GM20431 (cell line): ENCODE data around the gene C1orf198.

Source experiments
- in situ Hi-C: fragments of 300-500 bp; cut with MseI, MboI; formaldehyde crosslinking; loops from one replicate; pipeline ENCODE4 v1.15.0; 2020; ENCODE audit warnings: low sequenced_read_pairs; ENCODE audit not compliant: unreplicated experiment

C1orf198 gene

DNA sequence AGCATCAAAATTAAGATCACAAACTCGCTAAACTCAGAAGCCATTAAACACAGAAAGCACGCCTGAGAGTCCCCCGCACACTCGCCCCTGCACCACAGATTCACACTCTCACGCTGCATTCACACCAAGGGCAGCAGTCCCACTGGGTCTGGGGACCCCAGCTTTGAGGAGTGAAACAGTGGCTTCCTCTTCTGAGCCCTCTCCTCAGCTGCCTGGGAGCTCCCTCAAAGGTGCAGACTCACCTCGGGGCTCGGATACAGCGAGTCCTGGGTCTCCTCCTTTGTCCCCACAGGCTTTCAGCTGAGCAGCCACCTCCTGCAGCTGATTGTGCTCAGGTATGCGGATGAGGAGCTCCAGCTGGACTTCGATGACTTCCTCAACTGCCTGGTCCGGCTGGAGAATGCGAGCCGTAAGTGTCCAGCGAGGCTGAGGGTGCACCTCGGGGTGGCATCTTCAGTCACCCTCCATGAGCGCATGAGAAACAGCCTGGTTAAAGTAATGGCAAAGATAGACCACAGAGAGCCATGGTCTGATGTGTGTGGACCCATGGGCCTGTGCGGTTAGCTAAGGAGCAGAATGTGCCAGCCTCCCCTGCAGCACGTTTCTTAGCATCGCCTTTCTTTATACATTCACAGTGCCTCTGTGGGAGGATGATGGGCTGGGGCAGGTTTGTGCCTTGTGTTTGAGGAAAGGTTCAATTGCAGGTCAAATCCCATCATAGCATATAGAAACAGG is 73.3 kb downstream of the C1orf198 start:
- in situ Hi-C loops: no loop called here

DNA sequence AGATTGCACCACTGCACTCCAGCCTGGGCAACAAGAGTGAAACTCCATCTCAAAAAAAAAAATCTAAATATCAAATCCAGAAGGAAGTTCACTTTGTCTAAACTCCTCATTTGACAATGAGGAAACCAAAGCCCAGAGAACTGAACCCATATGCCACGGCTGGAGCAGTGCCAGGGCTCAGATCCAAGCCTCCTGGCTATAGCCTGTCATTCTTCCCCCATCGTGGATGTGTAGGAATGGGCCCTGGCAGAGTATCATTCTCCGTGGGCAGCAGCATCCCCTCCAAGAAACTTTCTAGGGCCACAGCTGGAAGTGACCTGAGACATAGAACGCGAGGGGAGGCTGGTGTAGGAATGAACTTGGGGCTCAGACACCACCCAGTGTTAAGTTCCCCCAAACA is 73.9 kb downstream of the C1orf198 start:
- in situ Hi-C loops: no loop called here

DNA sequence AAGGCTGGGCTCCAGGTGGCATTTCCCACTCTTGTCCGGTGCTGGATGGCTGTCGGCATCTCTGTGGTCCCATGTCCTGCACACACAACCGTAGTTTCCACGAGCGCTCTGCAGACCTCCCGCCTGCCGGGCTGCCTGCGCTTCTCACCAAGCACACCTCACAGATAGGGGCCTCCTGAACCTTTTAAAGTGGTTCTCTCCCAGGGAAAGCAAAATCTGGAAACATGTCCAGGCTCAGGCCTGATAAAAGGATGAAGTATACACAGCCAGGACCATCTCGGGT is 74.9 kb downstream of the C1orf198 start:
- in situ Hi-C loops: no loop called here

DNA sequence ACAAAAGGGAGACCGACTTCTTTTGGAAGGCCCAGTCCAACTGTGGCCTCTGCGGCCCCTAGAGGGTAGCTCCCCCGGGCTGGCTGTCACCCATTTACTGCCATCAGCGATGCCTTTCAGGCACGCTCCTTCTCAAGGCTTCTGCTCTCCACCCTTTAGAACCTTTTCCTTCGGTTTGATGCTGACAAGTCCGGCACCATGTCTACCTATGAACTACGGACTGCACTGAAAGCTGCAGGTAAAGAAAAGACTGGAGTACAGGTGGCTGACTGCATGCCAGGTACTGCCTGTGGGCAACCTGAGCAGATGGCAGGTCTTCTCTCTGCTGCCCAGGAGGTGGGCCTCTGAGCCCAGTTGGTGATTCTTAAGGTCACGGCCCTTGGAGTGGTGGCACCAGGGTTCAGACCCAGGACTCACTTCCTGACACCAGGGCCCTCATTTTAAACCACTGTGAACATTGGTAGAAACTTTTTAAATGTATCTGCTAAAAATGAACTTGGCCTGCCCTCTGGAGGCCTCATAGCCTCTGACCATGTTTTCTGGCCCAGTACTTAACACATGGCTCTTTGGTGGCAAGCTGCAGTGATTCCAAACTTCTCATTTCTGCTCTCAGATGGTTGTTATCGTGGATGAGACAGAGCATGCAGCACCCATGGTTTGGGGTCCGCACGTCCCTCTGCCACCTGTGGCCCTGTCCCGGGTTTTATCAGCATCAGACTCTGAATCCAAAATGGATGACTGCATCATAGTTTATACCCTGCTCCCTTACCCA is 75.4 kb downstream of the C1orf198 start:
- in situ Hi-C loops: no loop called here

DNA sequence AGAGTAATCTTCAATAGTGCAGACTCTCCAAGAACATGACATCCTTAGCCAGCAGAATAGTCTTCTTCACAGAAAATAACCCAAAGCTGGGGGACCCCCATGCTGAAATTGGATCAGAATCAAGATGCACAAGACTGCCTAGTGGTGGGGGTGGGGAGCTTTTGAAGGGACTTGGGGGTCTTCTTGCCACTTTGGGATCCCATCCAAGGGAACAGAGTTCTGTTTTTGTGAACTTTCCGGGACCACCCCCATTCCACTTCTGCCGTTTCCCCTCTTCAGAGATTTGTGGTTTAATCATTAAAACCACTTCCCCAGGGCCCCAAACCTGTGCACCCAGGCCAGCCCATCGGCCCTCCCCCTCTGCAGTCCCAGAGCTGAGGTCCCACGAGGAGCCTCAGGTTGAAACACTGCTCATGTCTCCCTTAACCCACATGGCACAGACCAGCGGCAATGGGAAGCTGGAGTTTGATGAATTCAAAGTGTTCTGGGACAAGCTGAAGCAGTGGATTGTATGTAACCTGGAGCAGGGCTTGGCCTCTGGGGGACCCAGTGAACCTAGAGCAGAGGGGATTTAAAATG is 76.2 kb downstream of the C1orf198 start:
- in situ Hi-C loops: no loop called here

DNA sequence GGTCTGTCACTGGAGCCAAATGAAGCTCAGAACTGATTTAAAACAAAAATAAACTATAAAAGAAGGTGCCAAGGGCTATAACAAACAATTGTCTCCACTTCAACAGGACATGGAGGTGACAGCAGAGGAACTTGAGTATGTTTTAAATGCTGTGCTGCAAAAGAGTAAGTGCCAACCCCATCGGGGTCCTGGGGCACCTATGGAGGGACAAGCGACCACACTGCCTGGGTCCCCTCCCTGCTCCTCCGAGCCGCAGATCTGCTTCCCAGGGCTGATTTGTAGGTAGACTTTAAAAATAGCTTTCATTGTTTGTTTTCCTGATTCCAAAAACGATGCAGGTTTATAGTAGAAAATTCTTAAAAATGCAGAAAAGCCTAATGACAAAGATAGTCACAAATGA is 78.3 kb downstream of the C1orf198 start:
- in situ Hi-C loops: no loop called here

DNA sequence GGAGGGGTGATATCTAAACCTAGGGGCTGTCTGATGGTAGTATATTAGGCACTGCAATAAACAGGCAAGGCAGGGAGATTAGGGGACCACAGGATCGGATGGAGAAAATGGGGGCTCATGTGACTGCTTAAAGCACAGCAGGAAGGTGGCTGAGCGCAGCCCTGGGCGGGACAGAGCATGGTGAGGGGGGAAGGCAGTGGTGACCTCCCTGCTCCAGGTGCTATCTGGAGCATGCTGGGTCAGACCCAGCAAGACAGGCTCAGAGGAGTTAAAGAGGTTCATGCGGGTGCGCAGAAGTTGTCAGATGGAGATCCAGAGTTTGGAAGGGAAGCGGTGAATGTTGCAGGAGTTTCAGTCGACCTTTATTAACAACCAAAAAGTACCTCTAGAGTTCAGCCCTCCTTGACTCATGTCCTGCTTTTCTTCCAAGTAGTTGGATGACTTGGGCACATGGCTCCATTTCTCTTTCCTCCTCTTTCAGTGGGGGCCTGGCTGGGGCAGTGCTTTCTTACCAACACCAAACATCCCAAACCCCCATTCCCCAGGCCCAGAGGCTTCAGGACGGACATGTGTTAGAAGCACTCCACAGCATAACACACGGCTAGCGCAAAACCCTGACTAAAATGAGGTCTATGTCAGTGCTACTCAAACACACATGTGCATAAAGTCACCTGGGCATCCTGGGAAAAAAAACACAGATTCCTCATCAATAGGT is 79.6 kb downstream of the C1orf198 start:
- in situ Hi-C loops: no loop called here

DNA sequence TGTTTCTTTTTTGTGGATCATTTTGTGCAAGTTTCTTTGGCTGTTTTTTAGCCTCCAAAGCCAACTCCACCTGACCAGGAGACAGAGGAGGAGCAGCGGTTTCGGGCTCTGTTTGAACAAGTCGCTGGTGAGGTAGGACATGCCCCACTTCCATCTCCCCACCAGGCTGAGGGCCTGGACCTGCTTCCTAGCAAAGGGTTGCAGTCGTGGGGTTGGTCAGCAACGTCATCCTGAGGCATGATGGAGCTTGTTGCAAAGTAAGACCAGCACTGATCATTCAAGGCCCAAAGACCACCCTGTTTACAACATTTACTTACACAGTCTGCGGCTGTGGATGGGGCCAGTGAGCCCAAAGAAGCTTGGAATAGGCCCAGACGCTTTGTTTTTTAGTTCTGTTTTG is 80.8 kb downstream of the C1orf198 start:
- in situ Hi-C loops: no loop called here
